Globus pallidus (tissue), 1 donor: ENCODE data around the gene IL34.
"Not testable (repeated sequence)": the region's sequence is repeated elsewhere in the genome, so short reads cannot be mapped to it uniquely, and the experiment has no call there.

Source experiments
- DNase-seq: peaks from one replicate; pipeline ENCODE4 v3.0.0-alpha.2; 2015; ENCODE audit warnings: low spot score

The IL34 gene

DNA sequence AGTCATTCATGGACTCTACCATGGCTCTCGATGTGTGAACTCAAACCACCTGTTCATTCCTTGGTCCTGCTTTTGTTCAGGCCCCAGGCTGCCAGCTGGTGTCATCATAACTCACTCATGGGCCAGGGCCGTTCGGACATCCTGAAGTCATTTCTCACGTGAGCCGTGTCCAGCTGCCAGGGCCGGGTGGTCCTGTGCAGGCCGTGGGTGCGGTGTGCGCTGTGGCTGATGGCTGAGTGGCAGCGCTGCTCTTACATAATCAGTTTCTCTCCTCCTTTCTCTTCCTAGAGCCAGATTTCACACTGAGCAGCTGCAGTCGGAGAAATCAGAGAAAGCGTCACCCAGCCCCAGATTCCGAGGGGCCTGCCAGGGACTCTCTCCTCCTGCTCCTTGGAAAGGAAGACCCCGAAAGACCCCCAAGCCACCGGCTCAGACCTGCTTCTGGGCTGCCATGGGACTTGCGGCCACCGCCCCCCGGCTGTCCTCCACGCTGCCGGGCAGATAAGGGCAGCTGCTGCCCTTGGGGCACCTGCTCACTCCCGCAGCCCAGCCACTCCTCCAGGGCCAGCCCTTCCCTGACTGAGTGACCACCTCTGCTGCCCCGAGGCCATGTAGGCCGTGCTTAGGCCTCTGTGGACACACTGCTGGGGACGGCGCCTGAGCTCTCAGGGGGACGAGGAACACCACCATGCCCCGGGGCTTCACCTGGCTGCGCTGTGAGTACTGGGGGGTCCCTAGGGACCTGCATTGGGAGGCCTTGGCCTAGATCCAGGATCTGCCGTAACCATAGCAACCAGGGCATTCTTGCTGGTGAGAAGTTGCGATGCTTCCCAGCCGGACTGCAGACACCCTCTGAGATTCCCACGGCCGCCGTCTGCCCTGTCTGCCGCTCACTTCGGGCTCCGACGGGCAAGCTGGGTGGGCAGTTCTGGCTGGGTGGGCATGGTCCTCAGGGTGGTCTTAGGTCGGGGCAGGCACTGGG is at the start of gene IL34:
Gene IL34 (plus strand): TSS at position 300 of the 982 bp plus-strand sequence. CDS start 389 bp downstream, at position 689.
- DNase-seq: no peak

GRCh38 chr16:70597135-70597835 is 49.1 kb upstream of the IL34 start:
- no peak for DNase-seq

DNA sequence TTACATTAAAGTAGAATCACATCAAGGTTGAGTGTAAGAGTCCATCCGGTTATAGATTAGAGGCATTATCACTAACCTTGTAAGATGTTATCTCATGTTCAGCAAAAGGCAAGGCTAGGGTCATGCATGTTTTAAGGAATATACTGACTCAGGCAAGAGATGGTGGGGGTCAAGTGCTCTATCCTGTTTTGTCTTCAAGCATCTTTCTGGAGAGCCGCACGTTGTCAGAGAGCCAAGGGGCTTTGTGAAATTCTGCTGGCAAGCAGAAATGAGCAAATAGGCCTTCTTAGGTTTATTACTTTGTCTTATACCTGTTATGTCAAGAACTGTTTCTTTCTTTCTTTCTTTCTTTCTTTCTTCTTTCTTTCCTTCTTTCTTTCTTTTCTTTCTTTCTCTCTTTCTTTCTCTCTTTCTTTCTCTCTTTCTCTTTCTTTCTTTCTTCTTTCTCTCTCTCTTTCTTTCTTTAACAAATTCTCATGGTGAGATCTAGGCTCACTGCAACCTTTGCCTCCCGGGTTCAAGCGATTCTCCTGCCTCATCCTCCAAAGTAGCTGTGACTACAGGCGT is 47.3 kb upstream of the IL34 start:
- DNase-seq: no peak

GRCh38 chr16:70600730-70601129 is 45.6 kb upstream of the IL34 start:
- no peak for DNase-seq

DNA sequence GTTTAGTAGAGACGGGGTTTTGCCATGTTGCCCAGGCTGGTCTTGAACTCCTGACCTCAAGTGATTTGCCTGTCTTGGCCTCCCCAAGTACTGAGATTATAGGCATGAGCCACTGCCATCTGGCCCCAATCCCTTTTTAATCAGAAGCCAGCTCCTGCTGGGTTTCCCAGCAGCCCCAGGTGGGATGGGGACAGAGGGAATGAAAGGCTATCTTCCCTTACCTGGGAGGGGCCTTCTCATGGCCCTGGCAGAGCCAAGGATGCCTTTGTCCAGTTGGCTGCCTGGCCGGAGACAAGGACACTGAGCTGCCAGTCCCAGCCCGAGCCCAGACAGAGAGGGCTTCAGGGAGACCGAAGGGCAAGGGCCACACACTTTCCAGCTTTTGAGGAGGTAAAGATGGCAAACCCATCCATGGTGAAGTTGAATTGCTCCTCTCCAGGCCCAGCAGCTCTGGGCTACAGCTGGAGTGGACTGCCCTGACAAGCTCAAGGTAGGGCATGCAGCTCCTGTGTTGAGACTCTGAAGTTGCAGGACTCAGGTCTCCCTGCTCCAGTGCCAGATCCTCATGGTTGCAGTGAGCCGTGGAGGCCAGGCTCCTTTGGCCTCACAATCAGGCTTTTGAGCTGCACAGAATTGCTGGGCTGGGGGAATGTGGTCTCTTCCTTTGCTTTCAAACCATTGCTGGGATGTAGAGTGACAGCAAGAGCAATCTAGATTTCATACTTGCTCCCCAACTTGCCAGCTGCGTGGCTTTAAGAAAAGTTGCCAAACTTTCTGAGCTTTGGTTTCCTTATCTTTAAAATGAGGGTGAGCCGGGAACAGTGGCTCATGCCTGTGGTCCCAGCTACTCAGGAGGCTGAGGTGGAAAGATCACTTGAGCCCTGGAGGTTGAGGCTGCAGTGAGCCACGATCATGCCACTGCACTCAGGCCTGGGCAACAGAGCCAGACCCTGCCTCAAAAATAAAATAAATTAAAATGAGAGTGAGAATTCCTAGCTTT is 44.5 kb upstream of the IL34 start:
- no peak for DNase-seq

GRCh38 chr16:70602831-70603230 is 43.5 kb upstream of the IL34 start:
- DNase-seq: no peak

GRCh38 chr16:70604407-70605282 is 41.7 kb upstream of the IL34 start:
- peak; percentile 72 for DNase-seq

DNA sequence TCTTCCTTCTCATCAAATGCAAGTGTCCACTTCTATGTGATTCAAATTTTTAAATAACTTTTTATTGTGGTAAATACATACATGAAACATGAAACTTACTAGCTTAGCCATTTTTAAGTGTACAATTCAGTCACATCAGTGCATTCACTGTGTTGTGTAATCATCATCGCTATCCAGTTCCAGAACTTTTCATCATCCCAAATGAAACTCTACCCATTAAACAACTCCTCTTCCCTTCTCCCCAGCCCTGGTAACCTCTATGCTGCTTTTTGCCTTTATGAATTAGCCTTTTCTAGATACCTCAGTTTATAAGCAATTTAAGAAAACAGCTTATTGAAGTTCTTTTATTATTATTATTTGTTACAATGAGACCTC is 41.1 kb upstream of the IL34 start:
- no peak for DNase-seq

GRCh38 chr16:70608521-70608920 is 37.8 kb upstream of the IL34 start:
- no peak for DNase-seq

DNA sequence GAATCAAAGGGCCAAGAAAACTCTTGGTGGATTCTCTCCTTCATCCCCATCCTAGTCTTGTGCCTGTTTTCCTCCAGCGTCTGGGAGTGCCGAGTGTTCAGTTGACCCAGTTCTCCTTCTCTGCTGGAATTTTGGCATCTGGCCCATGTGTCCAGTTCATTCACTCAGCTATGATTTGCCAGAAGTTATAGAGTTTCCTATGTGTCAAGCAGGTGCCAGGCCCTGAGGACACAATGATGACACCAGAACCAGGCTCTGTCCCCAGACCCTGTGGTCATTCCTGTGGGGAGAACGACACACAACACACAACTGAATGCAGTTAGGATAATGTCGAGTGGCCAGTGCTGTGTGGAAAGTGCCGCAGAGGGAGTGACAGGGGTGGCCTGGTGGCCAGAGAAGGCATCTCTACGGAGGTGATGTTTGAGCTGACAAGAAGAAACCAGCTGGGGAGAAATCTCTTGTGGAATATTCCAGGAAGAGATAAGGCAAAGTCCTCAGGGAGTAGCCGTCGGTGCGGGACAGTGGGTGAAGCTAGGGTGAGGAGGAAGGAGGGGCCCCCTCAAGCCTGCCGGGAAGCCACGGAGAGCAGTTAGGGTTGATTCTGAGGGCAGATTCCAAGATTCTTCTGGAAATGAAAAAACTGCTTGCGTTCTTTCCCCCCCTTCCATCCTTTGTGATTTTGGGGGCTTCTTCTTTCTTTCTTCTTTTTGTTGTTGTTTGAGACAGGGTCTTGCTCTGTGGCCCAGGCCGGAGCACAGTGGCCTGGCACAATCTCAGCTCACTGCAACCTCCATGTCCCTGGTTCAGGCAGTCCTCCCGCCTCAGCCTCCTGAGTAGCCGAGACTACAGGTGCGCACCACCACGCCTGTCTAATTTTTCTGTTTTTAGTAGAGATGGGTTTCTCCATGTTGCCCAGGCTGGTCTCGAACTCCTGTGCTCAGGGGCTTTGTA is 35.8 kb upstream of the IL34 start:
- no peak for DNase-seq

DNA sequence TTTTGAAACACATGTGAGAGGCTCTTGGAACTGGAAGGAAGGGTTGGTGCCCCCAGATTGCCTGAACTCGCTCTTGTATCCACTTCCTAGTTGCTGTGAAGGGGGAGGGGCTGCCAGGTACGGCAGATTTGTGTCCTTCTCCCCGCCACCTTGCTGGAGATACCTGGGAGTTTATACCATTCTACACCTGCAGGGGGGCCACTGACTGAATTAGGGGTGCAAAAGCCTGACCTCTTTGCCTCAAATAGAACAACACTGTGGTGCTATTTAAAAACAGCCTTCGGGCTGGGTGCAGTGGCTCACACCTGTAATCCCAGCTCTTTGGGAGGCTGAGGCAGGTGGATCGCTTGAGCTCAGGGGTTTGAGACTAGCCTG is 35.1 kb upstream of the IL34 start:
- no peak for DNase-seq

GRCh38 chr16:70611785-70612303 is 34.5 kb upstream of the IL34 start:
- DNase-seq: no peak

- DNase-seq: no peak
Observed at GRCh38 chr16:70612931-70613330, 33.4 kb upstream of the IL34 start.

GRCh38 chr16:70614208-70614951 is 32.0 kb upstream of the IL34 start:
- no peak for DNase-seq

GRCh38 chr16:70615945-70616344 is 30.4 kb upstream of the IL34 start:
- no peak for DNase-seq

GRCh38 chr16:70621864-70622263 is 24.5 kb upstream of the IL34 start:
- not testable (repeated sequence) for DNase-seq

DNA sequence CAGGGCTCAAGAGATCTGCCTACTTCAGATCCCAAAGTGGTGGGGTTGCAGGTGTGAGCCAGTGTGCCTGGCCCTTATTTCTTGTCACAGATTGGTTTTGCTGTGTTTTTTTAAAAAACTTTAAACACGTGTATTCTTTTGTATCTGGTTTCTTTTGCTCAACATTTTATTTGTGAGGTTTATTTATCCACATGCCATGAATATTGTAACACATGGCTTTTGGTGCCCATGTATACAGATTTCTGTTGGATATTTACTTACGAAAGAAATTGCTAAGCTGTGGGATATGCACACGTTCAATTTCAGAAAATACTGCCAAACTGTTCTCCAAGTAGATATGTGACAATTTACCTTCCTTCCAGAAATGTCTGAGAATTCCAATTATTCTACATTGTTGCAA is 18.7 kb upstream of the IL34 start:
- DNase-seq: no peak

DNA sequence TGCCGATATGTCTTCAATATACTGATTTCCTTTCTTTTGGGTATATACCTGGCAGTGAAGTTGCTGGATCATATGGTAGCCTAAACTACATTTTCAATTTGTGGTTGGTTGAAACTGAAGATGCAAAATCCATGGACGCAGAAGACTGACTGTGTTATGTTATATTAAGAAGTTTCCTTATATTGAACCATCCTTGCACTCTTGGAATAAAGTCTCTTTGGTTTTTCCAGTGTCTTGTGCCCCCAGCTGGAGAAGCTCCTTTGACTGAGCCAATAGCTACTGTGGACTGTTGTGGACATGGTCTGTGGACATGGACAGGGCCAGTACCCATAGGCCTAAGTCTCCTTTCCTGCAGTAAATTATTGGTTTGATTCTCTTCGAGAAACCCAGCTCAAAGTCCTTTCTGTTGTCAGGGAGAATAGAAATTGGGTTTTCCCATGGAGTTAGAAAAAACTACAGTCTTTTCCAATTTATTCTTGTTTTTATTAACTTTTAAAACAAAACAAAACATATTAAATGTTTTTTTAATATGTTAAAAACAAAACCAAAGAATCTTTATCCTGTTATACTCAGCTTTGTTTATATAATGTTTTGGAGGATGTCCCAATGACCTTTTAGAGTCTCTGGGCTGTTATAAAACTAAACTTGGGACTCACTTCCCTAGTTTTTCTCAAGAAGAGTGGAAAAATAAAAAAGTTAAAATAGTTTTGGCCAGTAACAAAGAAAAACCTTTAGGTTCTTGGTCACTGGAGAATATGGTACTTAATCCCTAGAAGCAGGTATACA is 15.2 kb upstream of the IL34 start:
- DNase-seq: no peak
